K562 (cell line): Measurements from ENCODE around the gene MYCBP. TPM values are rescaled to one million over a fixed set of nuclear protein-coding genes. Genes with fewer than 3 reads are reported as not detected.

Source experiments
- BHLHE40 ChIP-seq: IDR thresholded peaks from 2 replicates; pipeline ENCODE4 v1.6.1; 2011; ENCODE audit warnings: low read length, improper control_type of control experiment
- BRD9 ChIP-seq: fragments of 450-650 bp; IDR thresholded peaks from 2 replicates; pipeline ENCODE4 v1.6.1; 2018; ENCODE audit warnings: low read depth; ENCODE audit not compliant: partially characterized antibody
- E4F1 ChIP-seq: fragments of 250-450 bp; sonication (Bioruptor Pico); IDR thresholded peaks from 2 replicates; pipeline ENCODE4 v1.5.0; 2021; ENCODE audit warnings: mild to moderate bottlenecking, borderline replicate concordance
- GABPA ChIP-seq: fragments of 200-800 bp; sonication (Bioruptor generic); conservative IDR thresholded peaks from 2 replicates; pipeline ENCODE4 v1.6.1; 2016; ENCODE audit warnings: low read depth, missing genetic modification characterization, missing compliant biosample characterization
- MIER1 ChIP-seq: fragments of 450-650 bp; IDR thresholded peaks from 2 replicates; pipeline ENCODE4 v1.6.1; 2016; ENCODE audit warnings: antibody characterized with exemption, mild to moderate bottlenecking, low read depth
- TCF3 ChIP-seq: sonication (generic); formaldehyde crosslinking; IDR thresholded peaks from 2 replicates; pipeline ENCODE4 v1.4.0; 2020; ENCODE audit warnings: mild to moderate bottlenecking, missing genetic modification reagents
- USF2 ChIP-seq: sonication (generic); formaldehyde crosslinking; IDR thresholded peaks from 2 replicates; pipeline ENCODE4 v1.5.0; 2020; ENCODE audit warnings: missing genetic modification reagents
- ZBTB40 ChIP-seq, 2 experiments: fragments of 450-650 bp in 1 of 2; sonication (generic) in 1 of 2; formaldehyde crosslinking in 1 of 2; IDR thresholded peaks; 2 replicates each; pipeline versions ENCODE4 v1.7.1 to v1.9.0; 2016 to 2022; ENCODE audit warnings: inconsistent platforms in 1 of 2, mild to moderate bottlenecking in 1 of 2, missing genetic modification reagents in 1 of 2
- ZNF24 ChIP-seq: fragments of 450-650 bp; IDR thresholded peaks from 2 replicates; pipeline ENCODE4 v1.6.1; 2016
- ZNF76 ChIP-seq: fragments of 250-450 bp; sonication (Bioruptor Pico); IDR thresholded peaks from 2 replicates; pipeline ENCODE4 v1.4.0; 2020; ENCODE audit warnings: mild to moderate bottlenecking, moderate library complexity, borderline replicate concordance
- polyA plus RNA-seq, 8 experiments: library from polyadenylated mRNA; depleted of rRNA in 4 of 8; stranded (reverse) in 5 of 8; unstranded in 3 of 8; fragments of >200 nt; fragmentation: Nextera tagmentation in 2 of 8; fragmentation: Illumina TruSeq in 1 of 8; extraction: Ambion mirVana in 2 of 8; extraction: Trizol in 1 of 8; gene quantifications; 2 replicates each; pipeline versions ENCODE4 v1.2.1 to v1.2.3, GENCODE V29; 2011 to 2014; ENCODE audit warnings: inconsistent platforms in 1 of 8, missing spikeins in 1 of 8
- total RNA-seq, 7 experiments: library from RNA; depleted of rRNA in 6 of 7; stranded (reverse); fragments of >200 nt in 6 of 7; fragmentation: Illumina TruSeq in 2 of 7; extraction: Trizol in 2 of 7; gene quantifications; 2 replicates each; pipeline versions ENCODE4 v1.2.1 to v1.2.3, GENCODE V29; 2011 to 2021; ENCODE audit warnings: low replicate concordance in 1 of 7

Gene MYCBP
- total and polyA plus RNA-seq, 9 of the 15 experiments (the other 6 are each of a cell fraction or from before 2014, with no cell fraction given) = 32.3 to 253 (median 72.9) TPM

- TF ChIP-seq E4F1 (CRISPR knock-in tag) = no peak
- peak; percentile 96 for TF ChIP-seq GABPA (tag)
- no peak for TF ChIP-seq USF2 (CRISPR knock-in tag)
- no peak for TF ChIP-seq BRD9
- TF ChIP-seq BHLHE40 = no peak
- TF ChIP-seq ZBTB40 (IDR thresholded peaks at IDR 0.05) = peak; percentile 93
- no peak for TF ChIP-seq ZBTB40 (CRISPR knock-in tag; IDR thresholded peaks at IDR 0.05)
- TF ChIP-seq MIER1 = no peak; the same call in 1 of the 2 replicates
- TF ChIP-seq TCF3 (CRISPR knock-in tag) = no peak
- no peak for TF ChIP-seq ZNF76 (CRISPR knock-in tag)
- TF ChIP-seq ZNF24 = 0 out of 2 replicates have a peak, but pooled peaks have one; percentile 82
Measured at GRCh38 chr1:38873027-38873969, at the start of gene MYCBP (continued).
